Measurements from ENCODE around the gene SLC35D1. TPM values are rescaled to one million over a fixed set of nuclear protein-coding genes. Genes with fewer than 3 reads are reported as not detected.
"Not testable (repeated sequence)": the region's sequence is repeated elsewhere in the genome, so short reads cannot be mapped to it uniquely, and the experiment has no call there.

Gene SLC35D1
- total RNA-seq, 1 experiment from 2014 or later = 5.4 TPM

GRCh38 chr1:67005068-67005467 lies 48.9 kb downstream of the SLC35D1 start:
- no peak for DNase-seq (ENCODE audit: low read depth, low spot score)
- in situ Hi-C loops (cut with HindIII; ENCODE audit: low pct_unique_long_range_greater_than_20kb, low sequenced_read_pairs) = no loop called here

GRCh38 chr1:67004176-67004575 lies 49.8 kb downstream of the SLC35D1 start:
- no peak for DNase-seq (ENCODE audit: low read depth, low spot score)
- in situ Hi-C loops (cut with HindIII; ENCODE audit: low pct_unique_long_range_greater_than_20kb, low sequenced_read_pairs) = no loop called here

- DNase-seq (ENCODE audit: low read depth, low spot score) = no peak
- in situ Hi-C loops (cut with HindIII; ENCODE audit: low pct_unique_long_range_greater_than_20kb, low sequenced_read_pairs) = no loop called here
Measured at GRCh38 chr1:67001682-67002425, 52.1 kb downstream of the SLC35D1 start.

- no peak for DNase-seq (ENCODE audit: low read depth, low spot score)
- in situ Hi-C loops (cut with HindIII; ENCODE audit: low pct_unique_long_range_greater_than_20kb, low sequenced_read_pairs) = no loop called here
Measured at GRCh38 chr1:66999640-67000400, 54.1 kb downstream of the SLC35D1 start.

- in situ Hi-C loops (cut with HindIII; ENCODE audit: low pct_unique_long_range_greater_than_20kb, low sequenced_read_pairs) = no loop called here
- no peak for DNase-seq (ENCODE audit: low read depth, low spot score)
Measured at GRCh38 chr1:66998972-66999371, 55.0 kb downstream of the SLC35D1 start.

- peak; percentile 77 for DNase-seq (ENCODE audit: low read depth, low spot score)
- in situ Hi-C loops (cut with HindIII; ENCODE audit: low pct_unique_long_range_greater_than_20kb, low sequenced_read_pairs) = no loop called here
Measured at GRCh38 chr1:66996018-66996682, 57.8 kb downstream of the SLC35D1 start.

- DNase-seq (ENCODE audit: low read depth, low spot score) = no peak
- in situ Hi-C loops (cut with HindIII; ENCODE audit: low pct_unique_long_range_greater_than_20kb, low sequenced_read_pairs) = no loop called here
Measured at GRCh38 chr1:66993076-66993475, 60.9 kb downstream of the SLC35D1 start.

GRCh38 chr1:66985835-66986234 lies 68.1 kb downstream of the SLC35D1 start:
- in situ Hi-C loops (cut with HindIII; ENCODE audit: low pct_unique_long_range_greater_than_20kb, low sequenced_read_pairs) = no loop called here
- DNase-seq (ENCODE audit: low read depth, low spot score) = no peak

- in situ Hi-C loops (cut with HindIII; ENCODE audit: low pct_unique_long_range_greater_than_20kb, low sequenced_read_pairs) = no loop called here
Measured at GRCh38 chr1:66984491-66984890, 69.5 kb downstream of the SLC35D1 start.

GRCh38 chr1:66982561-66983260 lies 71.2 kb downstream of the SLC35D1 start:
- in situ Hi-C loops (cut with HindIII; ENCODE audit: low pct_unique_long_range_greater_than_20kb, low sequenced_read_pairs) = no loop called here
- DNase-seq (ENCODE audit: low read depth, low spot score) = no peak

More at GRCh38 chr1:66984491-66984890, 69.5 kb downstream of the SLC35D1 start:
- no peak for DNase-seq (ENCODE audit: low read depth, low spot score)

- in situ Hi-C loops (cut with HindIII; ENCODE audit: low pct_unique_long_range_greater_than_20kb, low sequenced_read_pairs) = no loop called here
- peak; percentile 62 for DNase-seq (ENCODE audit: low read depth, low spot score)
Measured at GRCh38 chr1:66981679-66982078, 72.3 kb downstream of the SLC35D1 start.

- no peak for DNase-seq (ENCODE audit: low read depth, low spot score)
- in situ Hi-C loops (cut with HindIII; ENCODE audit: low pct_unique_long_range_greater_than_20kb, low sequenced_read_pairs) = no loop called here
Measured at GRCh38 chr1:66980745-66981367, 73.1 kb downstream of the SLC35D1 start.

- in situ Hi-C loops (cut with HindIII; ENCODE audit: low pct_unique_long_range_greater_than_20kb, low sequenced_read_pairs); DNase-seq (ENCODE audit: low read depth, low spot score): not testable (repeated sequence)
Measured at GRCh38 chr1:66979621-66980020, 74.3 kb downstream of the SLC35D1 start.

GRCh38 chr1:66978201-66978600 lies 75.7 kb downstream of the SLC35D1 start:
- in situ Hi-C loops (cut with HindIII; ENCODE audit: low pct_unique_long_range_greater_than_20kb, low sequenced_read_pairs) = no loop called here
- DNase-seq (ENCODE audit: low read depth, low spot score) = no peak

- in situ Hi-C loops (cut with HindIII; ENCODE audit: low pct_unique_long_range_greater_than_20kb, low sequenced_read_pairs) = no loop called here
- no peak for DNase-seq (ENCODE audit: low read depth, low spot score)
Measured at GRCh38 chr1:66968574-66968973, 85.4 kb downstream of the SLC35D1 start.

GRCh38 chr1:66966188-66966873 lies 87.6 kb downstream of the SLC35D1 start:
- DNase-seq (ENCODE audit: low read depth, low spot score); in situ Hi-C loops (cut with HindIII; ENCODE audit: low pct_unique_long_range_greater_than_20kb, low sequenced_read_pairs): not testable (repeated sequence)

- in situ Hi-C loops (cut with HindIII; ENCODE audit: low pct_unique_long_range_greater_than_20kb, low sequenced_read_pairs) = no loop called here
- no peak for DNase-seq (ENCODE audit: low read depth, low spot score)
Measured at GRCh38 chr1:66957938-66958337, 96.0 kb downstream of the SLC35D1 start.
